Stimulated activated CD8-positive, alpha-beta memory T cell treated with anti-CD3 and anti-CD28 coated beads, Interleukin-4, amount 100 ng/mL, for 24 hours (primary cell): Measurements from ENCODE around the gene C11orf52.

Source experiments
- DNase-seq: peaks from one replicate; pipeline ENCODE4 v3.0.0-alpha.2; 2020; ENCODE audit warnings: low read depth

The C11orf52 gene

DNA sequence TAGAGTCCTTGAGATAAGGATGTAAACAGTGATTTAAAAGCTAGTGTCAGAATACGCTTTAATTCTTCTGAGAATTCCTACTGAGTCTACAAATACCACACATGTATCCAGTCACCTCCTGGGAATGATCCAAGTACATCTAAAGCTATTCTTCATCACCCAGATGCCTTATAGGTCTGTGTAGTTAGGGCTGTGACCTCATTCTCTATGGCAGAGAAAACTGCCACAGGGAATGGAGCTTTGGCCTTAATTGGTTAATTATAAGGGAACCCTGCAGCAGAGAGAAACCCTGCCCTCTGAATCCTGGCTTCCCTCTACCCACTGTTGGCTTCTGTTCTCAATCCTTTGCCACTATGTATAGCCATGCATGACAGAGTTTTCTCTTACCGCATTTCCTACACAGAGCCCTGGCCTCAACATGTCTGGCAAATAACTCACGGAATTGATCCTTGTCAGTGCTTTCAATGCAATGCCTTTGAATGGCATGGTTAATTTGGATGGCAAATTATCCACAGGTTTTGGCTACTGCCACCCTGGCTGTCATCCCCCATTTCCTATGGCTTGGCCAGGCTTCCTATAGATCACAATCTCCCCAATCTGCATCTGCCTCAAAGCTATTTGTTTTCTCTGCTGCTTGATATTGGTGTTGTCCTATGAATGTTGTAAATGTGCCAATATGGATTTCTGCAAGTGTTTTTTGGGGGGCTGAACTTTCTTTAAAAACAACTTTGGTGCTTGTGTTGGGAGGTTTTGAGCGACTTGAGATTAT is 21.3 kb downstream of the C11orf52 start:
- DNase-seq, result no peak

DNA sequence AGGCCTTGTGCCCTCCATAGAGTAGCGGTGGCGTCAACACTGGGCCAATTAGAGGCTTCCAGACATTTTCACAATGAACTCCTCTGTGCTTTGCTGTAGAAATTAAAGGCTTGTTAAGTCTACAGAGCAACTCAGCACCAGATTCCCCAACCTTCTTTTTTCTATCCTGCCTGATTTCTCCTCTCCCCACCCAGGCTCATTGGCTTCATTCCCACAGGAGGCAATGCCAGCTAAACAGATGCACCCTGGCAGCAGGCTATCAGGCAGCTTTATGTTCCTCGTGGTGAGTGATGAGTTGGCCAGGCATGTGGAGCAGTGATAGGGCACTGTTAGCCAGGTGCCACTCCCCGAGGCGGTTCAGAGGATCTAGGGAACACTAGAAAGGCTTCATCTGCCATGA is 23.2 kb downstream of the C11orf52 start:
- no peak for DNase-seq

DNA sequence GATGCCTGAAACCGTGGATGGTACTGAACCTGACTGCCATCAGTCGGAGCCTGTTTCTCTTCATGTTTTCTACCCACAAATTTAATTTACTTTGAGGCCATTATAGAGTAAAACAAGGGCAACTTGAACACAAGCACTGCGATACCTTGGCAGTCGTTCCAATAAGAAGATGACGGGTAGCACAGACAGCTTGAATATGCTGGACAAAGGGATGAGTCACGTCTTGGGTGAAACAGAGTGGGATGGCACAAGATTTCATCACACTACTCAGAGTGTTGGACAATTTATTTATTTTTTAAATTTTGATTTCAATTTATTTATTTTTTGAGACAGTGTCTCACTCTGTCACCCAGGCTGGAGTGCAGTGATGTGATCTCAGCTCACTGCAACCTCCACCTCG is 24.1 kb downstream of the C11orf52 start:
- DNase-seq, result no peak

DNA sequence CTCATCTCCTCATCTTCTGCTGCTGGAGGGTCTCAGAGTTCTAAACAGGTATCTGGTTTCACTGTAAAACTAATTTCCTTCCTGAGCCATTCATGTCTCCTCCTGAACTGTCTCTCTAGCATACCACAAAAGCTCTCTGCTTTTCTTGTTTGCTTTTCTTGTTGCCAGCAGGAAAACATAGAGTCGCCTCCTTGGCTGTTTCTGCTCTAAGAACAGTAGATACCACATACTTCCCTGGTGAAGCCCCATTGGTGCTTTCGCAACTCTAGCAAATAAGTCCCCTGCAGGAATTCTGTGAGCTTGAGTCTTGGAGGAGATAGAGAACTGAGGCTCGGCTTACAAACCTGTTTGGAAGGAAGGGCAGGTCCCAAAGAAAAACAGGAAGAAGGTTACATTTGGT is 25.4 kb downstream of the C11orf52 start:
- DNase-seq, result no peak

DNA sequence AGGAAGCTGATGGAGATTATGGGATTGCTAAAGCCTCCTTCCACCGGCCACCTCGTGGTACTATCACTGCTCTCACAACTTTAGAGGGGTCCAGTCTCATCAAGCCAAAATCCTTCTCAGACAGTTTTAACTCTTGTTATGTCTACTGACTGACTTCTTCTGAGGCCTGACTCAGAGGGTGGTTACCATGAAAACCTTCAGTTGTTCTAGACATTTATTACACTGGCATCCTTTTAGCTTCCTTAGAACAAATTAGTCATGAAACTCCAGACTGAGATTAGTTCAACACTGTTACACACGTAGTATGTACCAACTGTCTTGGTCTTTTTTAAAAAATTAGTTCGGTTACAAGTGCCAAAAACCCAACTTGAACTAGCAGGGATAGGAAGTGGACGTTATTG is 25.9 kb downstream of the C11orf52 start:
- DNase-seq, result no peak

DNA sequence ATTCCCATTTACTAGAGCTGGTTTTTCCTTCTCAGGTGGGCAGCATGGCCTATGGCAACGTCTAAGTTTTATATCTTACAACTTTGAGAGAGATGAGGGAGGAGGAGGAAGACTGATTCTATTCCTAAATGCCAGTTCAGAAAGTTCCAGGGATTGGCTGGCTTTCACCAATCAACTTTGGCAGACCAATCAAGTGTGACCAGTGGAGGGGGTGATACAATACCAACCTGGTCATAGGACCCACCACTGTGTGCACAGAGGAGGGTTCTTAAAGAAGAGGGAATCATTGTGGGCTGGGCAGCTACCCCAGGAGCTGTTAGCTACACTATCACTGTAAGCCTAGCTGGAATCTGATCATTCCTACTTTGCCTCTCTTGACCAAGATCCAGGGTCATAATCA is 26.5 kb downstream of the C11orf52 start:
- DNase-seq, result no peak

DNA sequence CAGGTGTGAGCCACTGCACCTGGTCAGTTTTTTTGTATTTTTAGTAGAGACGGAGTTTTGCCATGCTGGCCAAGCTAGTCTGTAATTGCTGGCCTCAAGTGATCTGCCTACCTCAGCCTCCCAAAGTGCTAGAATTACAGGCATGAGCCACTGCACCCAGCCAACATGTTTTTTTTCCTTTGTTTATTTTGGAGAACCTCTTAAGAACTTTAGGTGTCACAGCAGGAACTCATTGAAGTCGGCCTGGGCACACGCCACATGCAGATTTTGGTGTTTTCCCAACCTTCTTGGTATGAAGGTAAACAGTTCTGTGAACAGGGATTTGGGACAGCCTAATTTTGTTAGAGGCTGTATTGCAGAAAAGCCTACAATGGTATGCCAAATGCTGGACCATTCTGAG is 27.8 kb downstream of the C11orf52 start:
- no peak for DNase-seq

DNA sequence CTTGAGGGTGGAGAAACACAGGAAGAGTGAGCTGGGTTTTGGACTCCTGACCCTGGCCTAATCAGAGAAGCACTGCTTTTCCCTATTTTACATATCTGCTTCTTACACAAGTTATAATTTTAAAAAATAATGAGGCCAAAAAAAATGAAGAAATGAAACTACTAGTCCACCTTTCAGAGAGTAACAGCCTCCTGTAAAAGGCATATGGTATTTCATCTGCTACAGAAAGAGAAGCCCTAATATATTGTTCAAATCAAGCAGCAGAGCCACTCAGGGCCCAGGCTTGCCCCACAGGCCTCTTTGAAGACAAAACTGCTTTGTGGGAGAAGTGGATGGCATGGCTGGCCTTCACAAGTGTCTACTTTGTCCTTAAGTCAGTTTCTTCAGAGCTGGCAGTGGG is 28.4 kb downstream of the C11orf52 start:
- DNase-seq, result no peak

DNA sequence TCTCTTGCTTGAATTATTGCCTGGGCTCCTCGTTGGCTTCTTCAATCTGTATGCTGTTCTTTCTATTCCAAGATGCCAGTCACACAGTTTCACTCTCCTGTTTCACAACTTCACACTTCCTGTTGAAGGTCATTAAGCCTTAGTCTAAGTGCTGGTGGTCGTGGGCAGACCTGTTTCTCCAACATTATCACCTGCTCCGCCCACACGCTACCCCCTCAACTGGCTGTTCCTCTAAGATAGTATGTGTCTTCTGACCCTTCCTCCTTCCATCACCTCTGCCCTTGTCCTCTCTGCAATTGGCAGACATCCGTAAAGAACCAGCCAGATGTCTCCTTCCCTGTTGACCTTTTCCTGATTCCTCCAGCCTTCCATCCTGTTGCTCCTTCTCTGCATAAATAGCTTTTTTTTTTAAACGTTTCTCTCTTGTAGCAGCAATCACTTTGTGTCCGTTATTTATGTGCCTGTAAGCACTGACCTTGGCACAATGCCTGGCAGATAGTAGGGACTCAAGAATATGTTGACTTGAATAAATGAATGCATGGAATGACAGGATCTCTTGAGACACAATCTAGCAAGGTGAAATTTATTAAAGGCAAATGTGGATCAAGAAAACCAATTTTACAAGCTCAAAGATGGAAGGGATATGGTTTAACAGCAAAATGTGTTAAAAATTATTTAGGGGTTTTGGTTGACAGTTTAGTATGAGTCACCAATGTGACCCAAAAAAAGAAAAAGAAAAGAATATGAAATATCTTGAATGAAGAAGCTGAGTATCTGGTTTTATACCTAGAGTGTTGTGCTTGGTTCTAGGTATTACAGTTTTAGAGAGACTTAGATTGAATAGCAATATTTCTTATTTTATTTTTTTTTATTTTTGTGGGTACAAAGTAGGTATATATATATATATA is 31.1 kb downstream of the C11orf52 start:
- no peak for DNase-seq

DNA sequence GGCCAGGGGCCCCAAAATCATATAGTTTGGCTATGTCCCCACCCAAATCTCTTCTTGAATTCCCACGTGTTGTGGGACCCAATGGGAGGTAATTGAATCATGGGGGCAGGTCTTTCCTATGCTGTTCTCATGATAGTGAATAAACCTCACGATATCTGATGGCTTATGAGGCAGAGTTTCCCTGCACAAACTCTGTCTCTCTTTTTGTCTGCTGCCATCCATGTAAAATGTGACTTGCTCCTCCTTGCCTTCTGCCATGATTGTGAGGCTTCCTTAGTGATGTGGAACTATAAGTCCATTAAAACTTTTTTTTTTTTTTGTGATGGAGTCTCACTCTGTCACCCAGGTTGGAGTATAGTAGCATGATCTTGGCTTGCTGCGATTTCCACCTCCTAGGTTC is 32.9 kb downstream of the C11orf52 start:
- DNase-seq, result no peak

DNA sequence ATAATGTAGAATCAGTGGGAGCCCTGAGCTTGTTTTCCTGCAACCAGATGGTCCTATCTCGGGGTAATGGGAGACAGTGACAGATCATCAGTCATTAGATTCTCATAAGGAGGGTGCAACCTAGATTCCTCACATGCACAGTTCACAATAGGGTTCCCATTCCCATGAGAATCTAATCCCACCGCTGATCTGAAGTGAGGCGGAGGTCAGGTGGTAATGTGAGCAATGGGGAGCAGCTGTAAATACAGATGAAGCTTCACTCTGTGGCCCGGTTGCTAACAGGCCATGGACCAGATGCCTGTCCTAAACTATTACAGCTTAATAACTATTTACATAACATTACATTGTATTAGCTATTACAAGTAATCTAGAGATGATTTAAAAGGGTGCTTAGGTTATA is 35.4 kb downstream of the C11orf52 start:
- DNase-seq, result no peak

DNA sequence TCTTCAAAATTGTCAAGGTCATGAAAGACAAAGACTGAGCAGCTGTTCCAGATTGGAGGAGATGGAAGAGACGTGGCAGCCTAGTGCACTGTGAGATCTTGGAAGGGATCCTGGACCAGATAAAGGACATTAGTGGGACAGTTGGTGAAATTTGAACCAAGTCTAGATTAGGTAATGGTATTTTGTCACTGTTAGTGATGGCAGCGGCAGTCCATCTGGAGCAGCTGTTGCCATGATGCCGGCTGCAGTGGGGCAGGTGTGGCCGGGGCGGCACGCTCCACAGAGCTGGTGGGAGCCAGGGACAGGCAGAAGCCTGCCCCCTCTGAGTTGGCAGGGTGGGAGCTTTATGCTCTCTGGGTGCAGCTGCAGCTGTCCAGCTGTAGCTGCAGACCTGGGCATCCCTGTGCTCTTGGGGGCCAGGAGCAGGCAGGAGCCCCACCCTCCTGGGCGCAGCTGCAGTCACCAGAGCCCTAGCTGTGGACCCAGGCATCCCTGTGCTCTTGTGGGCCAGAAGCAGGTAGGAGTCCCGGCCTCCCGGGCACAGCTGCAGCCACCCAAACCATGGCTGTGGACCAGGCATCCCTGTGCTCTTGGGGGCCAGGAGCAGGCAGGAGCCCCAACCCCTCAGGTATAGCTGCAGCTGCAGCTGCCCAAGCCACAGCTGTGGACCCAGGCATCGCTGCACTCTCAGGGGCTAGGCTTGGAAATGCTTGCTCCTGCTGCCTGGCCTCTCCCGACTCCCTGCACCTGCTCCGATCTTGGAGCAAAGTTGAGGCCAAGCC is 39.1 kb downstream of the C11orf52 start:
- no peak for DNase-seq

DNA sequence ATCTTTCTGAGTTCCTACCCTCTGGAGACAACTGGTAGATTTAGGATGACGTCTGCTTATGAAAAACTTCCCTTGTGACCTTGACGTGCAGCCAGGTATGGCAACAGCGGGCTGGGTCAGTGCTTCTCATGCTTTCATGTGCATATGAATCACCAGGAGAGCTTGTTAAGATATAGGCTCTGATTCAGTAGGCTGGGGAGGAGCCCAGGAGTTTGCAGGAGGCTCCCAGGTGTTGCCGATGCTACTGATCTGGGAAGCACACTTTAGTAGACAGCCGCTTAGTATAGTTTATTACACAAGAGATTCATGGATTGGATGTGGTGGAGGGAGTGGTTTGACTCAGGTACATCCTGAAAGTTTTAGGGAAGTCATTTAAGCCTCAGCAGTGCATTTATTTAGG is 42.2 kb downstream of the C11orf52 start:
- no peak for DNase-seq

DNA sequence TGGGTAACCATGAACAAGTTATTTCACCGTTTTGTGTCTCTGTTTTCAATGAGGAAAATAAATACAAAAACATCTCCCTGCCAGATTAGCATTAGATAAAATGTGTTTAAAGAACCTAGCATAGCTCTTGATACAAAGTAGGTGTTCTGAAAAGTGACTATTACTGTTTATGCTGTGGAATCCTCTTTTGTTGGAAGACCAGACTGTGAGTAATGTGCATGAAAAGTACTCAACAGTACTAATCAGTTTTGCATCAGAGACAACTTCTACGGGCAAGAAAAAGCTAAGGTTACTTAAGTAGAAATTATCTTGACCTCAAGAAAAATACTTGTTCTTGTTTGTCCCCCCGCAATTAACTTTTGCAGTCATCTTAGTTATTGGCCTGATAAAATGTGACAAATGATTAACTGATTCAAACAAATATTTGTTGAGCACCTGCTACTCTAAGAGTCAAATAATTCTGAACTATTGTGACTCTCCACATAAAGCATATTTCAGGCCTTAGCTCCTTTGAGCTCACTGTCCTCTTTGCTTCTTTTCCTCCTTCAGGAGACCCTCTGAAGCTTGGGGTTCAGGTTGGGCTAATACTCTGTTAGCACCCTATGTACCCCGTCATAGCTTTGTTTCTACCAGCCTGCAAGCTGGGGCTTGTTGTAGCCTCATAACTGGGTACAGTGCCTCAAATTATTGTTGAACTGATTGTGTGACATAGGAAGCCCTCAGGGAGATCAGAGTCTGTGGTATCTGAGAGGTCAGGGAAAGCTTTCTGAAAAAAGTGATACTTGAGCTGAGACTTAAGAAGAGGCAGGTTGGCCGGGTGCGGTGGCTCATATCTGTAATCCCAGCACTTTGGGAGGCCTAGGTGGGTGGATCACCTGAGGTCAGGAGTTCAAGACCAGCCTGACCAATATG is 42.9 kb downstream of the C11orf52 start:
- DNase-seq, result no peak

DNA sequence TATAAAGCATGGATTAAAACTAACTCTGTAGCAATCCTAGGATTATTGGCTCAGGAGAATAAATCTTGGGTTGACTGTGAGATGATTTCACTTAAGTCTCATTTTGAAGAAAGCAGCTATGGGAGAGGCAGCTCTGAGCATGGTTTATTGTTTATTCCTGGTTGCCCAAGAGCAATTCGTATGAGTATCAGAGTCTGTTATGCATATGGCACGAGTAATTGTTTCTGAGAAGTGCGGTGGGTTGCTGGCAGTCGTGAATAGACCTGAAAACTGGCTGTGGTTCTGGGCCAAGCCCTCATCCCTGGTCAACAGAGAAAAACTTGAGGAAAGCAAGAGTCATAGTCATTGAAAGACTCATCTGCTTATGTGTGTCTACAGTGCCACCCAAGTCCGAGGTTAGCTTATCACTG is 45.2 kb downstream of the C11orf52 start:
- DNase-seq, result no peak

DNA sequence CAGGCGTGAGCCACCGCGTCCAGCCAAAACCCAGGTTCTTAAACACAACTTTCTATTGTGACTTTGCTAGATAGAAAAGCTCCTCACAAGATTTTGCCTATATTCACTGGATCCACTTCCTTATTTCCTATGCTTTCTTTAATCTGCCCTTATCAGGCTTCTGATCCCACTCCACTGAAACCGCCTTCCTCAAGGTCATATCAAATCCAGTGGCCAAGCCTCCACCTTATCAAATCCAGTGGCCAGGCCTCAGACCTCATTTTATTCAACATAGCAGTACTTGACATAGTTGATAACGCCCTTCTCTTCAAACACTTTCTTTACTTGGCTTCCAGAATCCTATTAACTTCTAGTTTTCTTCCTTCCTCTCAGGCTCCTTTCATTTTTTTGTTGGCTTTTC is 48.0 kb downstream of the C11orf52 start:
- DNase-seq, result no peak

DNA sequence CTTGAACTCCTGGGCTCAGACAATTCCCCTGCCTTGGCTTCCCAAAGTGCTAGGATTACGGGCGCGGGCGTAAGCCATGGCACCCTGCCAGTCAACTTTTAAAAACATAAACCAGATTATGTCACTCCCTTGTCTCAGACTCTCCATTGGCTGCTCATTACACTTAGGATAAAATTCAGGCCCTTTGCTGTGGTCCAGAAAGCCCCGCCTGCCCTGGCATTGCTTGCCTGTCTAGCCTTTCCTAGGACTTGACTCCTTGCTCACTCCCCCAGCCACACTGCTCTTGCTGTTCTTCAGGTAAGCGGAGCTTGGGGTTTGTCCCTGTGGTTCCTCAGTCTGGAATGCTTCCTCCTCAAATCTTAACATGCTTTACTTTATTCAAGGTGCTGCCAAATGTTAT is 48.9 kb downstream of the C11orf52 start:
- DNase-seq, result no peak

DNA sequence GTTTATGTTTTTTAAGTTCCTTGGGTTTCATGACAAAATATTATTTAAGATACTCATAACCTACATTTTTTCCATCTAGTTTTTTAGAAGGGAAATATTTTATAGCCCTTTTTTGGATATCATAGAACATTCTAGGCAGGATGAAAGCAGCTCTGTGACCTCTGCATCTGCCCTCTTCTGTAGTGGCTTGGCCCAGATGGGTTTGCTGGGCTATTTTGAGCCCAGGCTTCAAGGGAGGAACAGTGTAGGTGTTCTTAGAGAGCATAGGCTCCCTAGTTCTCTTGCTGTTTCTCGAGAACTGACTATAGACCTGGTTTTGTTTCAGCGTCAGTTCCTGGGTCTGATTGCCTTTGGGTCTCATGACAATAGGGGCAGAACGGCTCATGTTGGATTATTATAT is 50.6 kb downstream of the C11orf52 start:
- DNase-seq, result no peak

DNA sequence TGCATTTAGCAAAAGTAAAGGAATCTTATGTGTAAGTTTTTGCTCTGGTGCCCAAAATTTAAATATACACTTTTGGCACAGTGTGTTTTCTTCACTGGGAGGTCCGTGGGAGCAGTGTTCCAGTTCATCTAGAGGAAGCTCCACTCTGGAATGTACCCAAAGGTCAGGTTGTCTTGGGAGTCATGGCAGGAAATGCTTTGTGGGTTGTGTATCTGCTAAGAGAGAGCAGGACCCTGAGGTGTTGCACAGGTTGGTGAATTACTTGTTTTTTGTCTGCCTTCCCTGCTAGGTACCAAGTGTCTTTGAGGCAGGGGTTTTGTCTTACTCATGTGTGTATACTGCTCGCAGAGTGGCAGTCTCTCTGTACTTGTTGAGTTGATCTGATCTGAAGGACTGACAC is 55.7 kb downstream of the C11orf52 start:
- DNase-seq, result no peak

DNA sequence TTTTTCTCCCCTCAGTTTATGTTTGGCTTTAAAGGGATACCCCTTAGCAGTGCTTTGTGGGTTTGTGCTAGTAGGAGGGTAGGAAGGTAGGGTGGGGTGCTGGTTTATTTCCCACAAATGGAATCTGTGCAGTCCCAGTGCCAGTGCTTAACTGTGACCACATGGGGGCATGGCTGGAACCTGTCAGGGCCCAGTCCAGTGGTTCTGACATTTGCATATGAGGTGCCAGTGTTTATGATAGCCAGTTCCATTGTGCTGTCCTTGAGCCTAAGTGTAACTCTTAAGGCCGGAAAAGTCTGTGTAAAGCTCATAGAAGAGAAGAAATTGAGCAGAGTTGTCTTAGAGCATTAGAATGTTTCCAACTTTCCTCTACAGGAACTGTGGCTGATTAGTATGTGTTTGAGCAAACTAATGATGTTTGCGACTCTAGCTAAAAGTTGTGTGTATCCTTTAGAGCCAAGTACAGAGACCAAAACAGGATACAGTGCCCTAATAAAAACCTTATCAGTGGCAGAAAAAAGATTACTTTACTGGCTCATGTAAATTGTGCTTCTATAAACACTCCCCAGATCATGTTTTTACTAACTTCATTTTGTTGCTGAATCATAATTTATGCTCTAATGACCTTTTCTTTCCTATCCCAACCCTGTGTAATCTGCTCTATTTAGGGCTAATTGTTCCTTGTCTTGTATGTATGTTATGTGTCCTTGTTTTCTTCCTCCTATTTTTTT is 56.5 kb downstream of the C11orf52 start:
- DNase-seq, result no peak
